HG03060 (cell line): Measurements from ENCODE around the gene ZBTB18.
"Not testable (repeated sequence)": the region's sequence is repeated elsewhere in the genome, so short reads cannot be mapped to it uniquely, and the experiment has no call there.

Experiments
- ATAC-seq: cut with Tn5 transposase; IDR thresholded peaks from one replicate; pipeline ENCODE4 v1.9.1; 2021; ENCODE audit warnings: low read depth, moderate number of reproducible peaks; ENCODE audit not compliant: unreplicated experiment

ZBTB18 gene

GRCh38 chr1:244041466-244042120 is 9.5 kb upstream of the ZBTB18 start:
- ATAC-seq: no peak

DNA sequence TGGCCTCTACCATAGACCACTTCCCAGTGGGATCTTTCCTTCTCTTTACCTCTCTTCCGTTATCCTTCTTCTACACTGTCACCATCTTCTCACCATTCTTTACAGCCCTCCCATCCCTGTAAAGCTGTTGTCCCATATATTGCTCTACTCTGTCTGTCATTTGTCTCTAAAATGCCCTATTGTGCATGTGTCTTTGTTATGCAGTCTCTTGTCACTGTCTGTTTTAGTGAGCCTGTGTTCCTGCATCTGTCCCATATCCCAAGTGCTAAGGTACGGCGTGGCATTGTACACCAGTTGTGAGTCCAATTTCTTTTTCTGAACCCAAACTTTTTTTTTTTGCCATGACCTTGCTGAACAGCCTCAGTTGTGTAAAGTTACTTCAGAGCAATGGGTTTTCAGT is 8.8 kb upstream of the ZBTB18 start:
- no peak for ATAC-seq

- ATAC-seq: no peak
Observed at GRCh38 chr1:244044423-244044822, 6.7 kb upstream of the ZBTB18 start.

GRCh38 chr1:244046254-244046653 is 4.8 kb upstream of the ZBTB18 start:
- ATAC-seq: not testable (repeated sequence)

DNA sequence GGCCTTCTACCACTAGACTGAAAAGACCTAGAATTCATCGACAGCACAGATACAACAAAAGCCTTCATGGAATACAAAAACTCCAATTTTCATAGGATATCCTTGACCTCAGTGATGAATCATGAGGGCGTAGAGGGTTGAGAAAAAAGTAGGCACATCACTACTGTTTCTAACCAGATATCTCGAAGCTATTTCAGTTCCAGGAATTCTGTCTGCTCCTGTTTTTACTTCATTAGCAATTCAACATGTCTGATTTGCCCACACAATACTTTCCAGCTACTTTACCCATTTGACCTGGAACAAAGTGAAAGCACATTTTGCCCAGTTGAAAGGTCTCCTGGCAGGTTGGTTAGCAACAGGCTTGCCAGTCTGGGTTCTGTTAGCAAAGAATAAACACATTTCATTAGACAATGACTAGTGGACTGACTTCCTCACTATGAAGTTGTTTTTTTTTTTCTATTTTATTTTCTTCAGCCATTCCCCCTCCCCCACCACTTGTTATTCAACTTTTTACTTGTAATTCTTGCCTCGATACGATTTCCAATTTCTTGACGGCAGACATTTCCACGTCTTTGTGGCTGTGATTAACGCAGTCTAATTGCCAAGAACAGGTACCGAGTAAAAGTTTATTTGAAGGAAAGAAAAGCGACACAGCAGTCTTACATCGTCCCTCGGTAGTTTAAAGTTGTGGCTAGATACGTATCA is 4.0 kb upstream of the ZBTB18 start:
- no peak for ATAC-seq

DNA sequence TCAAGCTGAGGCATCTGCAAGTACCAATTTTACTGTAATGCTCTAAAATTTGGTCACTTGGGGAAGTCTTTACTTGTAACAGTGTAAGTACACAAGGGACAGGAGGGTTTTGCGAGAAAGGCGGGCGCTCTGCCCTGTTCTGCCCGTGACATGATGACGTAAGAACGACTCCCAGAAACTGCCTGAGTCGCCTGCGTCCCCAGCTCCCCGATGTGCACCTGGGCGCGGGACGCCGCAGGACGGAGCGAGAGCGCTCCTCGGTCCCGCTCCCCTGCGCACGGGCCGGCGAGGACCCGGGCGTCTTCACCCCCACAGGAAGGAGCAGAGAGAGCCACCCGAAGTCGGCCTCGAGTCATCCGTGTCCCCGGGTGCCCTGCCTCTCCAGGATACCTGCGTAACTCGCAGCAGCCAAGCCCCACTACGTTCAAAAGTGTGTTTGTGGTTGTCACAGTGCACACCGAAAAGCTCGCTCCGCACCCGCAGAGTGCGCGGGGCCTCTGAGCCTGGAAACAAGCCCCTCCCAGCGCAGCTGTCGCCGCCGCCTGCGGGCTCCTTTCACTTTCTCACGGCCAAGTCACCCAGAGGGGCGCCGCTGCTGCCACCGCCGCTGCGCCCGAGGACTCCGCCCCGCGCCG is 3.3 kb upstream of the ZBTB18 start:
- ATAC-seq: peak; percentile 57

GRCh38 chr1:244048256-244049161 is 2.6 kb upstream of the ZBTB18 start:
- ATAC-seq: no peak

- ATAC-seq: no peak
Observed at GRCh38 chr1:244049162-244050013, 1.7 kb upstream of the ZBTB18 start.

DNA sequence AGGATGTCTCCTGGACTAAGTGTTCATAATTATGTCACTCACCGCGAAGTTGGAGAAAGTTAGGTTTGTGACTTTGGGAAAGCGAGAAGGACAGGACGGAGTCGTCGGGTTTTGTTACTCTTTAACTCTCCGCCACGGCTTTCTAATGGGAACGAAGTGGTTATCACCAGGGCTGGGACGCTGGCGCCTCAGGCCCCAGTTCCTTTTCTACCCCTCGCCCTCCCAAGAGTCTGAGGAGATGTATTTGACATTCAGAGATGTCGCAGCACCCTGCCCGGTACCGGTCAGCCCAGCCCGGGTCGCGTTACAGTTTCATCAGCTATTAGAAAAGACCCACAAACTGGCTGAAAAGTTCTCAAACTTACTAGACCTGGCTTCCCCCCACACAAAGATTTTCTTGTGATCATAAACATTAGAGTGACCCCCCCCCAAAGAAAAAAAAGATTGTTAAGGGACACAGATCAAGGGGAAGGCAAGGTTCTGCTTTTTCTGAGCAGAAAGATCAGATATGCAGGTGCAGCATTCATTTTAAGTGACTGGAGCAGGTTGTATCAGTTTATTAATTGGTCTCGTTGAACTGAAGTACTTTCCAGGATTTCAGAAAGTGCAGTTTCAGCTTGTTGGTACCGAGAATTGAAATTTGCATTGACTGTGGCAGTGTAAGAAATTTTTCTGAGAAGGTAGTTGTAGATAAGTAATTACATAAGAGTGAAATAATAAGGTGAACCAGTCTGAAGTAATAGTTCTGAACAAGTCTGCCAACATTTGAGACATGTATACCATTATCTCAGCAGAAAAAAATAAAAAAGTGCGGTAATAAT is 859 bp upstream of the ZBTB18 start:
- no peak for ATAC-seq

GRCh38 chr1:244052016-244052727 is 1.1 kb downstream of the ZBTB18 start:
- no peak for ATAC-seq

GRCh38 chr1:244052728-244053312 is 1.7 kb downstream of the ZBTB18 start:
- no peak for ATAC-seq

DNA sequence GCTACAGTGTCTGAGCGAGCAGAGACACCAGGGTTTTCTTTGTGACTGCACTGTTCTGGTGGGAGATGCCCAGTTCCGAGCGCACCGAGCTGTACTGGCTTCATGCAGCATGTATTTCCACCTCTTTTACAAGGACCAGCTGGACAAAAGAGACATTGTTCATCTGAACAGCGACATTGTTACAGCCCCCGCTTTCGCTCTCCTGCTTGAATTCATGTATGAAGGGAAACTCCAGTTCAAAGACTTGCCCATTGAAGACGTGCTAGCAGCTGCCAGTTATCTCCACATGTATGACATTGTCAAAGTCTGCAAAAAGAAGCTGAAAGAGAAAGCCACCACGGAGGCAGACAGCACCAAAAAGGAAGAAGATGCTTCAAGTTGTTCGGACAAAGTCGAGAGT is 2.7 kb downstream of the ZBTB18 start:
- ATAC-seq: no peak

DNA sequence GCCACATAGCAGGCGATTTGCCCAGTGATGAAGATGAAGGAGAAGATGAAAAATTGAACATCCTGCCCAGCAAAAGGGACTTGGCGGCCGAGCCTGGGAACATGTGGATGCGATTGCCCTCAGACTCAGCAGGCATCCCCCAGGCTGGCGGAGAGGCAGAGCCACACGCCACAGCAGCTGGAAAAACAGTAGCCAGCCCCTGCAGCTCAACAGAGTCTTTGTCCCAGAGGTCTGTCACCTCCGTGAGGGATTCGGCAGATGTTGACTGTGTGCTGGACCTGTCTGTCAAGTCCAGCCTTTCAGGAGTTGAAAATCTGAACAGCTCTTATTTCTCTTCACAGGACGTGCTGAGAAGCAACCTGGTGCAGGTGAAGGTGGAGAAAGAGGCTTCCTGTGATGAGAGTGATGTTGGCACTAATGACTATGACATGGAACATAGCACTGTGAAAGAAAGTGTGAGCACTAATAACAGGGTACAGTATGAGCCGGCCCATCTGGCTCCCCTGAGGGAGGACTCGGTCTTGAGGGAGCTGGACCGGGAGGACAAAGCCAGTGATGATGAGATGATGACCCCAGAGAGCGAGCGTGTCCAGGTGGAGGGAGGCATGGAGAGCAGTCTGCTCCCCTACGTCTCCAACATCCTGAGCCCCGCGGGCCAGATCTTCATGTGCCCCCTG is 3.3 kb downstream of the ZBTB18 start:
- no peak for ATAC-seq

DNA sequence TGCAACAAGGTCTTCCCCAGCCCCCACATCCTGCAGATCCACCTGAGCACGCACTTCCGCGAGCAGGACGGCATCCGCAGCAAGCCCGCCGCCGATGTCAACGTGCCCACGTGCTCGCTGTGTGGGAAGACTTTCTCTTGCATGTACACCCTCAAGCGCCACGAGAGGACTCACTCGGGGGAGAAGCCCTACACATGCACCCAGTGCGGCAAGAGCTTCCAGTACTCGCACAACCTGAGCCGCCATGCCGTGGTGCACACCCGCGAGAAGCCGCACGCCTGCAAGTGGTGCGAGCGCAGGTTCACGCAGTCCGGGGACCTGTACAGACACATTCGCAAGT is 3.8 kb downstream of the ZBTB18 start:
- ATAC-seq: no peak

DNA sequence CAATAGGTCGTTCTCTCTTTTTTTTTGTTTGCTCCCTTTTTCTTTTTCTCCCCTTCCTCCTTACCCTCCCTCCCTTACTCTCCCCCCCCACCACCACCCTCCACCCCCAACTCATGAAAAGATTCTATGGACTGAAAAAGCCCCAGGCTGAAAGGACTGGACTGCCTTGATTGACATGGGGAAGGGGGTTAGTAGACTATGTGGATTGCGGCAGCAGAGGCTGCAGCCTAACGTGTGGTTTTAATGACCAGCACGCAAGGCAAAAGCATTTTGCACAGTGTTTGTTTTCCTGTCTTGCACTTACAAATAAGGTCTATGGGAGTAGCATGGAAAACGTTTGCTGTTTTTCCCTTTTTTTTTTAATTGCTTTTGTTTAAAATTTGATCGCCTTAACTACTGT is 5.5 kb downstream of the ZBTB18 start:
- ATAC-seq: no peak

DNA sequence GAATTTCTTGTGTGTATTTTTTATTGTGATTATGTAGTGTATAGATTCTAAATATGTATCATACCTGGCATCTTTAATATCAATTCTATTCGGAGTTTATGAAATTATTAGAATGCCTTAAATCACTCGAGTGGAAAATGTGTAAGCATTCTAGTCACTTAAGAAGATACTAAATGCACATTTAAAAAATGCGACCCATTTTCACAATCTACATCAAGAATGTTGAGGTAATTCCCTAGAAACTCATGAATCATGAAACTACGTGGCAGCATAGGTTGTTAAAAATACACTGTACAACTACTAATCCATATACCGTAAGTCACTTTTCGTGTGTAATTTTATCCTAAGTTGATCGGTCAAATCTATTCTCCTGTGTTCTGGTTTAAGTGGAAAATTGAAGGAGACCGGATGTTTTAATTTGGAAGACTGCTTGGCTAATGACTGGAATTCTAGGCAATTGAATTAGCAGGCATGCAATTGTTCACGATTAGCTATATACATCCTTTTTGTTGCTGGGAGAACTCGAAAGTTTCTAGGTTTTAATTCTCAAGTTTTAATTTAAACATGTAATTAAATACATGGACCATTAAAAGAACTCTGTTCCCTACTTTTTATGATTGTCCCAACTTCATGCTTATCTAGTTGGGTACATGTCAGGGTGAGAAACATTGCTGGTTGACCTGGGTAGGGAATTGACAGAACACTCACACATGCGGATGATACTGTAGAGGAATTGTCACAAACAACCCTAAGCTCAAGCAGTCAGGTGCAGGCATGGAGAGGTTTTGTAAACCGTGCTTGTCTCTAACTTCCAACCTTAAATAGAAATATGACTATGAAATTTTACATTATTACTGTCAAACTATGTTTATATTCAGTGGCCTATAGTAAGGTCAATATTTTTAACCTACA is 6.6 kb downstream of the ZBTB18 start:
- ATAC-seq: no peak

GRCh38 chr1:244060117-244060516 is 9.0 kb downstream of the ZBTB18 start:
- ATAC-seq: no peak
